Stimulated activated naive CD4-positive, alpha-beta T cell treated with Interleukin-2 at 50 U/mL for 16 hours (primary cell): ENCODE data around the gene NCAPH2.
"Not testable (repeated sequence)": the region's sequence is repeated elsewhere in the genome, so short reads cannot be mapped to it uniquely, and the experiment has no call there.

ENCODE experiments used
- DNase-seq: peaks from one replicate; lab custom pipeline; 2025; lab: John Stamatoyannopoulos, UW

NCAPH2 gene

DNA sequence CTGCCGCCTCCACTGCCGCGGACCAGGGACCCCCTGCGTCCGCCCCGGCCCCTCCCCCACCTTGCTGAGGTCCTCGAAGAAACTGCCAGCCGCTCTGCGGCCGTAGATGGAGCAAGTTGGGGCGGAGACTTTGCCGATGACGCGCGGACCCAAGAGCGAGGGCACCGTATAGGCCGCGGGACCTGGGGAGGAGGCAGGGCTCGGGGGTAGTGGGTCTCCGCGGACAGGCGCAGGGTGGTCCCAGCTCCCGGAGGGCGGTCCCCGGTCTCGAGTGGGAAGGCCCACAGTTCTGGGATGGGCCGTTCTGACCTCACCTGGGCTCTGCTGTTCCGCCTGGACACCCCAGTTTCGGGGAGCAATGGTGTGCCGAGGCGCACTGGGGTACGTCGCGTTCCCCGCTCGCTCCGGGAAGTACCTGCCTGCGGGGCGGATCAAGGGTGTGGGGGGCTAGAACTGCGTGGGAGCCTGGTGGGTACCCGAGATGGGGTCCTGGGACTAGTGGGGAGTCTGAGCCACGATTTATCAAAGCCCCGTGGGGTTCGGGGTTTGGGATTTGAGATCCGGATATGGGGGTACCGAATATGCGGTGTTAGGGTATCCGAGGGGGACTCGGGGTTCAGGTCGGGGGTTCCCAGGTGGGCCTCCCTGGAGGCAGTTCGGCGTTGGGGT is 23.0 kb downstream of the NCAPH2 start:
- DNase-seq, result peak; percentile 85

DNA sequence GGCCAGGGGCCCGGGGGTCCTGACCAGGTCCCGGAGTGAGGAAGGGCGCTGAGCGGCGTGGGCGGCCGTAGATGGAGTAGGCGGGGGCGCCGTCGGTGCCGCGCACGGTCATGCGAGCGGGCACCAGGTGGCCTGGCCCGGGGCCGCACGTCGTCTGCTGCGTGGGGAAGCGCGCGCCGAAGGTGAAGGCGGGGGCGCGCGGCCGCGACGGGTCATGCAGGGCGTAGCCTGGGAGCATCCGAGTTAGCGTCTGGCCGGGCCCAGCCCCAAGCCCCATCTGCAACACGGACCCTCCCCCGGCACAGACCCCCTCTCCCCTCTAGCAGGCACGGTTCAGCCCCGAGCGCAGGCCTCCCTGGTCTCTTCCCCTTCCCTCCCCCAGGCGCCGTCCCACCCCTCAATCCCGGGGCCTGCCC is 23.5 kb downstream of the NCAPH2 start:
- DNase-seq, result peak; percentile 69

GRCh38 chr22:50531962-50532674 is 24.1 kb downstream of the NCAPH2 start:
- DNase-seq, result no peak

GRCh38 chr22:50532824-50533796 is 25.1 kb downstream of the NCAPH2 start:
- no peak for DNase-seq

DNA sequence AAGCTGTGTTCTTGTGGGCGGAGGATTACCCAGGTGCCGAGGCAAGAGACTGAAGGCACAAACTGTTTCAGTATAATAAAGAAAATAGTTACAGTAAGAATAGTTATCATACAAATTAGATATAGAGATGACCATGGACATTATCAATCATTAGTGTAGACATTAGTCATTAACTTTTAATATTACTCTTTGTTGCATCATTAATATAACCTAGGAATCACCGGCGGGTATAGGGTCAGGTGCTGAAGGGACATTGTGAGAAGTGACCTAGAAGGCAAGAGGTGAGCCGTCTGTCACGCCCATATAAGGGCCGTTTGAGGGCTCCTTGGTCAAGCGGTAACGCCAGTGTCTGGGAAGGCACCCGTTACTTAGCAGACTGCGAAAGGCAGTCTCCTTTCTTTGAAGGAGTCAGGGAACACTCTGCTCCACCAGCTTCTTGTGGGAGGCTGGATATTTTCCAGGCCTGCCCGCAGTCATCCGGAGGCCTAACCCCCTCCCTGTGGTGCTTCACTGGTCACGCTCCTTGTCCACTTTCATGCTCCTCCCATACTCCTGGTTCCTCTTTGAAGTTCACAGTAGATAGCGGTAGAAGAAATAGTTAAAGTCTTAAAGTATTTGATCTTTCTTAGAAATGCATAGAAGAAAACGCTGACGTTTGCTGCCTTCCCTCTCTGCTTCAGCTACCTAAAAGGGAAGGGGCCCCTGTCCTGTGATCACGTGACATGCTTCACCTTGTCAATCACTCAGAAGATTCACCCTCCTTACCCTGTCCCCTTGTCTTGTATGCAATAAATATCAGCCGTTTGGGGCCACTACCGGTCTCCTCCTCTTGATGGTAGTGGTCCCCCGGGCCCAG is 26.1 kb downstream of the NCAPH2 start:
- not testable (repeated sequence) for DNase-seq

GRCh38 chr22:50535113-50535512 is 27.1 kb downstream of the NCAPH2 start:
- no peak for DNase-seq

DNA sequence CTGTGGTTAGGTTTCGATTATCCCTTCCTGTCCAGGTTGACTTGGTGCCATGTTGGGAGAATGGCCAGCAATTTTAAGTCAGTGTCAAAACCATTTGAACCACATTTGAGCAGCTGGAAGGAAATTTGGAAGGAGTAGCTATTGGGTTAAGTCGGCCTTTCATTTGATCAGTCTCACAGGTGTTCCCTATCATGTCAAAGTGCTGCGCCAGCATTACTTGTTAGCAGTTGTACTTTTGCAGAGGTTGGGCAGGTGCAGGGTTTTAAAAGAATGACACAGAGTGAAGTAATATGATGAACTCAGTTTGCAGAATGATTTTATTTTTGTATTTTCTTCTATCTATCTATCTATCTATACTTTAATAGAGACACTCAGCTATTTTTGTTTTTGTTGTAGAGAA is 28.2 kb downstream of the NCAPH2 start:
- no peak for DNase-seq

DNA sequence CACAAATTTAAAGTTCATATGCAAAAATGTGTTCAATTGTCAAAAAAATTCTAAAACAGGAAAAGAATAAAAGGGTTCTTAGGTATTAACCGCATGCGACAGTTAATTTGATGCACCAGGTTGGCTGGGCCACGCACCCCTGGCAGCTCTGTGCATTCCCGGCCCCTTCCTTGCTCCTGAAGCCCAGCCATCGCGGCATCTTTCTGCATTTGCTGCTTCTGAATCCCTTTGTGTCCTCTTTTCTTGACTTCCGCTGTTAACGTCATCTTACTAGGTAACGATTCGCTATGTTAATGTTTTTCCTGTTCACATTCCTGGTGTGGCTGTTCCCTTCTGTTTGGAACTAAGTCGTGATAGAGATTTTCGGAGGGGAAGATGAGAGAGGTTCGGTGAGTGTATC is 29.7 kb downstream of the NCAPH2 start:
- DNase-seq, result no peak

DNA sequence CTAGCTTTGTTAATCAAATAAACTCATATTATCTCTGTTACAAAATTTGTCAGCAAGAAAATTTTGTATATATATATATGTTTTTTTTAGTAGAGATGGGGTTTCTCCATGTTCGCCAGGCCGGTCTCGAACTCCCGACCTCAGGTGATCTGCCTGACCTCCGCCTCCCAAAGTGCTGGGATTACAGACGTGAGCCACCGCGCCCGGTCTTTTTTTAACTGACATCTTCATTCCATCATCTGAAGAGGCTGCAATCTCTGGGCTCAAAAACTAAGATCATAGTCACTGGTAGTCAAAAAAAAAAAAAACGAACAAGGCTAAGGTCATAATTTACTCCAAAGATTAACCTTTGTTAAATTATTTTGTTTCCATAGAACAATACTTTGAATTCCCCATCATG is 32.4 kb downstream of the NCAPH2 start:
- DNase-seq, result no peak

DNA sequence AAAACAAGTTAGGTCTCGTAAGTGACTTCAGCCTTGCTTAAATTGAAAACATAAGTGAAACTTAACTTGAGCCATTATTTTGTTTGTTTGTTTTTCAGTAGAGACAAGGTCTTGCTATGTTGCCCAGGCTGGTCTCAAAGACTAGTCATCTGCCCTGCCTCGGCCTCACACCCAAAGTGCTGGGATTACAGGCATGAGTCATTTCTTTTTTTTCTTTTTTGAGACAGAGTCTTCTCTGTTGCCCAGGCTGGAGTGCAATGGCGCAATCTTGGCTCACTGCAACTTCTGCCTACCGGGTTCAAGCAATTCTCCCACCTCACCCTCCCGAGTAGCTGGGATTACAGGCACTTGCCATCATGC is 33.6 kb downstream of the NCAPH2 start:
- peak; percentile 16 for DNase-seq

DNA sequence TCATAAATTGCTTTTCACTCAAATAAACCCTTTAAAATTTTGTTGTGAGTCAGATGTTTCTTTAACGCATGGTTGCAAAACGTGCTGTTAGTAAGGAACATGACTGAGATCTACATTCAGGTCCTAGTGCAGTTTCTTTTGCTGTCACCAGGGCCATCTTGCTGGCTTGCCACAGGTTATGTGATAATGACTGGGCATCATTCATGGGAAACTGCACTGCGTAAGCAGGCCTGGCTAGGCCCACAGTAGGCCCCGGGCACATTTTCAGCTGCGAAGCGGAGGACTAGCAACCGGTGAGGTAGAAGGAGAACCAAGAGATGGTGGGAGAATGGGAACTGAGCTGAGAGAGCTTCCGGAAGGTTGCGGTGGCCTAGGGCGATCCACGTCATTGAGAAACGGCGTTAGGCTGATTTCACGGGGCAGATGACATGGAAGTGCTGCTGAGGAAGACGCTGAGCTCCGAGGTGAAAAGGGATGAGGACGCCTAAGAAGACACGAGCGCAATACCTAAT is 34.4 kb downstream of the NCAPH2 start:
- DNase-seq, result peak; percentile 16

- peak; percentile 77 for DNase-seq
These were observed 36.2 kb downstream of the NCAPH2 start for GRCh38 chr22:50544078-50544745.

DNA sequence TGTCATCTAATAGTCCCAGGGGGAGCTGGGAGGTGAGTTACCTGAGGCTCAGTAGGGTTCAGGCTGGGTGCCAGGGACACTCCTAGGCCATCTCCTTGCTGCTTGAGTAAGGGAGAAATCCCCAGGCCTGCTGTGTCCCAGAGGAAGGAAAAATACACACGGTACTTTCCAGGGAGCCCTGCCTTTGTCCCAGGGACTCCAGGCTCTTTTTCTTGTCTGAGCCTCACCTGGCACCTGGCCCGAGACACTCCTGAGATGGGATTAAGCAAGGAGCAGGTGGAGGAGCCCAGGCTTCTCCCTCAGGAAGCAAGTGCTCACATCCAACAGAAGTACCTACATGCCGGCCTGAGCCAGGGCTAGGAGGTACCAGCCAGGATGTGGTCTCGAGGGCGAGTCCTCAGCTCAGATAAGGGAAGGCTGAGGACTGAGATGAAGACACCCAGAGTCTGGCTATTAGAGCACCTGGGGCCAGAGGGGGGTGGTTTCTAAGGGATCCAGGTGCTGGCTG is 36.8 kb downstream of the NCAPH2 start:
- no peak for DNase-seq

DNA sequence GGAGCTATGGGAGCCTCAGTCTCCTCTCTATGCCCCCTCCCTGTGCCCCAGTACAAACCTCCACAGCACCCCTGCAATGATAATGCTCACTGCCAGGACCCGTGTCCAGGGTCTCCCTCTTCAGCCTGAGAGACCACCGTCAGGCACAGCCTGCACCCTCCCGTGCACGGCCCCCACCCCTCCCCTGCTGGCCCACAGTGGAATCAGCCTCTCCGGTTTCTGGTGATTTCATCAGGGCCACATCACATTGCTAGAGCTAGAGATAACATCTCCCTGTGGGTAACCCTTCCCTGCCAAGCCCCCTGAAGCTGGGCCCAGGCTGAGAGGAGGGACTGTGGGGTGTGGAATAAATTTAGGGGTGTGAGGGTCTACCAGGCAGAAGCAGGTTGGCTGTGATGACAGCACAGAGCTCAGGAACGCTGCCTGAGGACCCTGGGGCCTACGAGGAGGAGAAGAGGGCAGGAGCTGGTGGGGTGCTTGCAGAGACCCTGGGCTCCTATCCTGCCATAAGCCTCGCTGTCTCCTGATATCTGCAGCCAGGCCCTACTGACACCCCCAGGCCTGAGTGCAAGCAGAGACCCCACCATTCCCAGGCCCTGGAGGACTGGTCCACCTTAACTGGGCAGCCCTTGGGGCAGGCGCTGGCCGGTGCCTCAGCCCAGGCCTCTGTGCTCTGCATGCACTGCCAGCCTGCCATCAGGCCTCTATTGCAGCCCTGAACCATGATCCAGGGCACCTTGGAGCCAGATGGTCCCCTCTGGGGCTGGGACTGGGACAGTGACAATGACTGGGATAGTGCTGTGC is 37.7 kb downstream of the NCAPH2 start, which contains the start of gene KLHDC7B:
Gene KLHDC7B (plus strand): TSS at position 378 of the 804 bp plus-strand sequence. CDS start 345 bp downstream, at position 723.
- DNase-seq, result peak; percentile 21

- no peak for DNase-seq
These were observed 38.6 kb downstream of the NCAPH2 start for GRCh38 chr22:50546326-50547262.

DNA sequence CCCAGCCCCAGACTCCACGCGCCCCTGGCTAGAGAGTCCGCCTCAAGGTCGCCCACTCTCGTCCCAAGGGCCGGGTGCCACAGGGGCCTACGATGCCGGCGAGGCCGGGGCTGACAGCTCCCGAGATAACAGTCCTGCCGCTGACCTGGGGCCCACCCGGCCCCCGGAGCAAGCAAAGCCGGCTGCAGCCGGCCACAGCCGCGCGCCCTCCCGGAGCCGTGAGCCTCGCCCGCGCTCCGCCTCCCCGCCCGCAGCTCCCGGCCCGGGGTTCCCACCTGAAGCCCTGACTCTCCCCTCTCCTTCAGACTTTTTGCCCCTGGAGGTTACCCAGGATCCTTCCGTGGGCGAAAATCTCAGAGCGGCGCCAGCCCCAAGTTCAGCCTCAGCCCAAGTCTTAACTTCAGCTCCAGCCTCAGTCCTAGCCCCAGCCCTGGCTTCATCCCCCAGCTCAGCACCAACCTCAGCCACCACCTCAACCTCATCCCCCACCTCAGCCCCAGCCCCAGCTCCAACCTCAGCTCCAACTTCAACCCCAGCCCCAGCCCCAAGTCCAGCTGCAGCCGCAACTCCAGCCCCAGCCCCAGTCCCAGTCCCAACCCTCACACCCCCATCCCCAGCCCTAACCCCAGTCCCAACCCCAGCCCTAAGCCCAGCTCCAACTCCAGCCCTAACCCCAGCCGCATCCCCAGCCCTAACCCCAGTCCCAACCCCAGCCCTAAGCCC is 39.4 kb downstream of the NCAPH2 start:
- DNase-seq, result no peak

DNA sequence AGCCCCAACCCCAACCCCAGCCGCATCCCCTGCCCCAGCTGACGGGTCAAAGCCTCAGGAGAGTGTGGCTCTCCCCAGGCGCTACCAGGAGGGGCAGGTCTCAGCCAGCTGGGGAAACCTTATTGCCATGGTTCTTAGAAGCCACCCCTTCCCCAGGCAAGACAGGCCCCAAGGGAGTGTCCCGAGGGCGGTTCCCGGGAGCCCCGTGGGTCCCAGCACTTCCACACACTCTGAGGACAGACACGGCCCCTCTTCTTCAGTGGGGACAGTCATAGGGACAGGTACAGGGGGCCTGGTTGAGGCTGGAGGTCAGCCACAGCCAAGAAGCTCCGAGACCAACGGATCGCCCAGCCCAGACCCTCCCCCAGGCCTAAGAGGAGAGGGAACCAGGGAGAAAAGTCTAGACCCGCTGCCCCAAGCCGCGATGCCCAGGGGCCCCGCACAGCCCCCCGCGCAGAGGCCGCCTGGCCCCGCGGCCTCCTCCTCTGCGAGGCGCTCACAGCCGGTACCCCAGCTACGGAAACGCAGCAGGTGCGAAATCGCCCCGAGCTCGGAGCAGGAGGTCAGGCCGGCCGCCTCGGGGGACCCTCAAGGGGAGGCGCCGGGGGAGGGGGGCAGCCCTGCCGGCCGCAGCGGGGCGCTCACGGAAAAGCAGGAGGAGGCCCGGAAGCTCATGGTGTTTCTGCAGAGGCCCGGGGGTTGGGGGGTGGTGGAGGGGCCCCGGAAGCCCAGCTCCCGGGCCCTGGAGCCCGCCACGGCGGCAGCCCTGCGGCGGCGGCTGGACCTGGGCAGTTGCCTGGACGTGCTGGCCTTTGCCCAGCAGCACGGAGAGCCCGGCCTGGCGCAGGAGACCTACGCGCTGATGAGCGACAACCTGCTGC is 40.3 kb downstream of the NCAPH2 start:
- peak; percentile 50 for DNase-seq
